C4-2B (cell line): ENCODE data around the gene FBLIM1.

Experiments used
- CTCF ChIP-seq: fragments of 450-650 bp; conservative IDR thresholded peaks from 2 replicates; pipeline ENCODE4 v1.5.1; 2017; ENCODE audit warnings: mild to moderate bottlenecking
- ZFX ChIP-seq: fragments of 450-650 bp; IDR thresholded peaks from 2 replicates; pipeline ENCODE4 v1.6.1; 2017

- TF ChIP-seq CTCF (no peak), ZFX (no peak)
Measured at GRCh38 chr1:15833842-15834405, 75.3 kb downstream of the FBLIM1 start.
